PFSK-1 (cell line): ENCODE data around the gene PPP4R3A.

Experiments
- FOXP2 ChIP-seq: optimal IDR thresholded peaks from 2 replicates; pipeline ENCODE3; 2011; ENCODE audit warnings: borderline replicate concordance, control low read depth, inconsistent platforms; ENCODE audit not compliant: insufficient read depth; ENCODE audit errors: extremely low read length, extremely low read depth
- POLR2AphosphoS5 ChIP-seq: IDR thresholded peaks from 2 replicates; pipeline ENCODE4 v1.6.1; 2012; ENCODE audit warnings: low read depth, mild to moderate bottlenecking, control low read depth, low read length, moderate library complexity
- SIN3A ChIP-seq: IDR thresholded peaks from 2 replicates; pipeline ENCODE4 v1.6.1; 2012; ENCODE audit warnings: mild to moderate bottlenecking, low read length, moderate library complexity, borderline replicate concordance; ENCODE audit not compliant: insufficient read depth
- TAF1 ChIP-seq: IDR thresholded peaks from 2 replicates; pipeline ENCODE4 v1.6.1; 2012; ENCODE audit warnings: low read length, control low read depth, borderline replicate concordance; ENCODE audit not compliant: insufficient read depth
- TF ChIP-seq, protein P1 (sequence below), 2 experiments: IDR thresholded peaks; 2 replicates each; pipeline versions ENCODE4 v1.6.1 to v1.8.0; 2011 to 2012; ENCODE audit warnings: low read depth in 2 of 2, low read length in 2 of 2, control low read depth in 1 of 2, inconsistent platforms in 1 of 2, mild to moderate bottlenecking in 1 of 2, moderate library complexity in 1 of 2; ENCODE audit not compliant: insufficient read depth in 1 of 2

DNA sequence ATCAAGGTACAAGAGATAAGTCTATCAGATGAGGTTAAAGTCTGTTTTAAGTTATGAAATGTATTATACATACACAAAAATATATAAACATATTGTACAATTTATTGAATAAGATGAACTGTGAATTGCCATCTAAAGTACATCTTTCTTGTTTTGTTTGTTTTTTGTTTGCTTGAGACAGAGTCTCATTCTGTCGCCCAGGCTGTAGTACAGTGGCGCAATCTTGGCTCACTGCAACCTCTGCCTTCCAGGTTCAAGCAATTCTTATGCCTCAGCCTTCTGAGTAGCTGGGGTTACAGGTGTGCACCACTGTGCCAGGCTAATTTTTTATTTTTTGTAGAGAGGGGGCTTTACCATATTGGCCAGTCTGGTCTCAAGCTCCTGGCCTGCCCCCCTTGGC lies 10.0 kb upstream of the PPP4R3A start:
- TF ChIP-seq POLR2AphosphoS5, result no peak
- no peak for TF ChIP-seq TAF1
- TF ChIP-seq, protein P1, sequence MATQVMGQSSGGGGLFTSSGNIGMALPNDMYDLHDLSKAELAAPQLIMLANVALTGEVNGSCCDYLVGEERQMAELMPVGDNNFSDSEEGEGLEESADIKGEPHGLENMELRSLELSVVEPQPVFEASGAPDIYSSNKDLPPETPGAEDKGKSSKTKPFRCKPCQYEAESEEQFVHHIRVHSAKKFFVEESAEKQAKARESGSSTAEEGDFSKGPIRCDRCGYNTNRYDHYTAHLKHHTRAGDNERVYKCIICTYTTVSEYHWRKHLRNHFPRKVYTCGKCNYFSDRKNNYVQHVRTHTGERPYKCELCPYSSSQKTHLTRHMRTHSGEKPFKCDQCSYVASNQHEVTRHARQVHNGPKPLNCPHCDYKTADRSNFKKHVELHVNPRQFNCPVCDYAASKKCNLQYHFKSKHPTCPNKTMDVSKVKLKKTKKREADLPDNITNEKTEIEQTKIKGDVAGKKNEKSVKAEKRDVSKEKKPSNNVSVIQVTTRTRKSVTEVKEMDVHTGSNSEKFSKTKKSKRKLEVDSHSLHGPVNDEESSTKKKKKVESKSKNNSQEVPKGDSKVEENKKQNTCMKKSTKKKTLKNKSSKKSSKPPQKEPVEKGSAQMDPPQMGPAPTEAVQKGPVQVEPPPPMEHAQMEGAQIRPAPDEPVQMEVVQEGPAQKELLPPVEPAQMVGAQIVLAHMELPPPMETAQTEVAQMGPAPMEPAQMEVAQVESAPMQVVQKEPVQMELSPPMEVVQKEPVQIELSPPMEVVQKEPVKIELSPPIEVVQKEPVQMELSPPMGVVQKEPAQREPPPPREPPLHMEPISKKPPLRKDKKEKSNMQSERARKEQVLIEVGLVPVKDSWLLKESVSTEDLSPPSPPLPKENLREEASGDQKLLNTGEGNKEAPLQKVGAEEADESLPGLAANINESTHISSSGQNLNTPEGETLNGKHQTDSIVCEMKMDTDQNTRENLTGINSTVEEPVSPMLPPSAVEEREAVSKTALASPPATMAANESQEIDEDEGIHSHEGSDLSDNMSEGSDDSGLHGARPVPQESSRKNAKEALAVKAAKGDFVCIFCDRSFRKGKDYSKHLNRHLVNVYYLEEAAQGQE (IDR thresholded peaks at IDR 0.05; ENCODE audit: insufficient read depth in 1 of 2, low read depth in 2 of 2, low read length in 2 of 2), result no peak
- TF ChIP-seq FOXP2, result no peak
- TF ChIP-seq SIN3A, result no peak
